Mesenteric fat pad (tissue), 1 donor: ENCODE measurements around the gene FAM174C. TPM values are rescaled to one million over a fixed set of nuclear protein-coding genes. Genes with fewer than 3 reads are reported as not detected.

Source experiments
- DNase-seq: peaks from one replicate; pipeline ENCODE4 v3.0.0-alpha.2; 2020; ENCODE audit warnings: low spot score
- total RNA-seq: library from RNA; stranded (reverse); fragmentation: NEBNext Ultra II Directional; extraction: Animal tissue kit (Norgen Biotek cat#: 25700); gene quantifications from one replicate; pipeline ENCODE4 v1.2.1, GENCODE V29; 2021
- donor health status: DM: yes; HTN: yes; CAD: no.

Gene FAM174C
- total RNA-seq, 1 donor from 2014 or later = 53.2 TPM

- DNase-seq = no peak
These were observed 3.6 kb upstream of the FAM174C start for GRCh38 chr19:1271528-1272422.

- DNase-seq = no peak
These were observed 2.7 kb upstream of the FAM174C start for GRCh38 chr19:1272423-1273262.

- no peak for DNase-seq
These were observed 1.9 kb upstream of the FAM174C start for GRCh38 chr19:1273263-1274041.

DNA sequence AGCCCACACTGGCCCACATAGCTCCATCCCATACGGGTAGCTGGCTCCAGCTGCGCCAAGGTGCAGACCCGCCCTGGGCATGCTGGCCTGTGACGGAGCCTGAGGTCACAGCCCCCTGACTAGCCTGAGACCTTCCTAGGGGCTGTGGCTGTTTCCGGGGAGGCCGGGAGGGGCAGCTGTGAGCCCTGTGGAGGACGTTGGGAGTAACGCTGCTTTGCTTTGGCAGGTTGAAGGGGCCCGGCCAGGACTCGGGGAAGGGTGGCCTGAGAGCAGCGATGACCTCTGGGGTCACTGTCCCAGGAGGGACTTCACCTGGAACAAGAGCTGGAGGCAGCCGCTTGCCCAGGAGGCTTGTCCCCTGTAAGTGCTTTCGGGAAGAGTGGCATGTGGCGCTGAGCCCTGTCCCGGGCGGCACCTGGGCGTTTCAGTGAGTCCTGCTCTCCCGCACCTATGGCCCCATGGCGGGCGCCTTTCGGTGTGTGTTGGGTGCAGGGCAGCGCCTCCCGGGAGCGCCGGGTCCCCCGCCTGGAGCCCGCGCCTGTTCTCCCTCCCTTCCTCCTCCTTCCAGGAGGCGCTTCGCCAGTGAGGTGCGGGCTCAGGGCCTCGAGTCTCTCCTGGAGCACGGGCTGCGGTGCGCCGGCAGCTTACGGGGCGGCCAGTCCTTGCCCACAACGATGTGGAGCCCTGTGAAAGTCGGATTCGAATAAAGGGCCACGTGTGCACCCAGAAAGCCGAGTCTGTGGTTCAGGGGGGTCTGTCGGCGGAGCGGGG is 1.1 kb upstream of the FAM174C start:
- DNase-seq = no peak

- no peak for DNase-seq
These were observed 474 bp upstream of the FAM174C start for GRCh38 chr19:1274852-1275259.

DNA sequence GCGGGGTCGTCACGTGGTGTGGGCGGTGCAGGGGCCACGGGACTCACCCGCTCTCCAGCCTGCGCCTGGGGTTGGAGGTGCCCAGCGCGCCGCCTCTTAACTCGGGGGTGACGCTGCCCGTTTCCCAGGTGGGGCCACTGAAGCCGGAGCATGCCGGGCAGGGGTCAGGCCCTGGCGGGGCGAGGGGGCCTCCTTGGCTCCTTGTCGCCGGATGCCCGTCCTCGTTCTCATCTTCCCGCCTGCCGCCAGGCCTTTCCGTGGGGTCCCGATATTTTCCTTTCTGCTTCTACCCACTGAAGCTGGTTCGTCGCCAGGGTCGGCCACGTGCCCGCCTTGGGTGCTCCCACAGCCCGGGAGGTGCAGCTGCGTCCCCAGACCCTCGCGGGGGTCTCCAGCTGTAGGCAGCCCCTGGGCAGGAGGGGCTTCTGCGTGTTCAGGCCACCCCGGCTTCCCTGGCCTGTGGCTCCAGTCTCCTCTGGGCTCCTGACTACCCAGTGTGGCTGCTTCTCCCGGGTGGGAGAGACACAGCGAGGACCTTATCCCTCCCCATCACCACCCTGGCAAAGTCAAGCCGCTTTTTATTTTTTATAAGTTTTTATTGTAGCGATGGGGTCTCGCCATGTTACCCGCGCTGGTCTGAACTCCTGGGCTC is 772 bp downstream of the FAM174C start:
- peak; percentile 98 for DNase-seq

DNA sequence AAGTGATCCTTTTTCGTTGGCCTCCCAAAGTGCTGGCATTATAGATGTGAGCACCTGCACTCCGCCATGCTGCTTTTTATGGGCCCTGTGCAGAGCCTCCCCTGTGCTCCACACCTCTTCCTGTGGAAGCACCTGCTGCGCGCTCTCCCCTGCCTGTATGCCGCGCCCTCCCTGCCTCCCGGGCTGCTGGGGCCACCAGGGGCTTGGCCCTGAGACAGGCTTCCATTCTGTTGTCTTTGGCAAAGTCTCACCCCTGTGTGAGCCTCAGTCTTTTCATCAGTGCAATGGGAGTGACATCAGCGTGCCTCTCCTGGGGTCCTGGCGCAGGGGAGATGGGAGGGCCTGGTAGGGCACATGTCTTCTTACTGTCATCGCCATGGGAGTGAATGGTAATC is 1.3 kb downstream of the FAM174C start:
- no peak for DNase-seq

GRCh38 chr19:1277061-1277460 is 1.7 kb downstream of the FAM174C start:
- no peak for DNase-seq

- DNase-seq = no peak
These were observed 2.7 kb downstream of the FAM174C start for GRCh38 chr19:1278074-1278473.

- no peak for DNase-seq
These were observed 3.7 kb downstream of the FAM174C start for GRCh38 chr19:1278713-1279660.

GRCh38 chr19:1279782-1280341 is 4.5 kb downstream of the FAM174C start:
- no peak for DNase-seq

DNA sequence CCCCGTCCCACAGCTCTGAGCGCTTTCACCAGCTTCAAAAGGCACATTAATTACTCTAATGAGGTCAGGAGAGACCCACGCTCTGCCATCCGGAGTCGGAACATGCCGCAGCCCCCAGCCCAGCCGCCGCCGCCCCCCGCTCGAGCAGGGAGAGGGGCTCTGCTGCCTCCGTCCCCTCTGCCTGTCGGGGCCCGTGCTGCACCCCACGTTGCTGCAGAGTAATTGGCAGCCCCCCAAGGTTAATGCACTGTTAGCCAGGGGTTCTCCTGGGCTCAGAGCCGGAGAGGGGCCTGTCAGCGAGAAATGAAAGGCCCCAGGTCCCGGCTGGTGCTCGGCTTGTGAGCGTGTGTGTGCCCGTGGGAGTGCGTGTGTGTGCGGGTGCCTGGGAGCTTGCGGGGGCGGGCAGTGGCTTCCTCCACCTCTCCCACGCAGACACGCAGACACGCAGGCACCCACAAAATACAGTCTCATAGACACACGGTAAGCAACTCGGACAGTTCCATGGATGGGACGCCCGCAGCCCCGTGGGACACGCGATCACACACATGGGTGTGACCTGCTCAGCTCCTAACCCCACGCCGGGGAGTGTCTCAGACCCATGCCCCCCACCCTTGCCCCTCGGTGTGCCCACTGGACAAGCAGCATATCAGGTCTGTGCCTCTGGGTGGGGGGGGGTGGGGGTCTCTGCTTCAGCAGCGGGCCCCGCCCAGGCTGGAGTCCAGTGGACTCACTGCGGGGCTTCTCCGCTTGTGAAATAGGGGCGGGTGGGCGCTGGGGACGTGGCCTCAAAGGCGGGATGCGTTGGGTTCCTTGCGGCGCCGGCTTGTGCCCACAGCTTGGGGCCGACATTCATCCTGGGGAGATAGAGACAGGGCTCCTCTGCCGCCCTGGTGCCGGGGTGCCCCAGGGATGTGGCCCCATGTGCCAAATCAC is 5.6 kb downstream of the FAM174C start:
- no peak for DNase-seq

DNA sequence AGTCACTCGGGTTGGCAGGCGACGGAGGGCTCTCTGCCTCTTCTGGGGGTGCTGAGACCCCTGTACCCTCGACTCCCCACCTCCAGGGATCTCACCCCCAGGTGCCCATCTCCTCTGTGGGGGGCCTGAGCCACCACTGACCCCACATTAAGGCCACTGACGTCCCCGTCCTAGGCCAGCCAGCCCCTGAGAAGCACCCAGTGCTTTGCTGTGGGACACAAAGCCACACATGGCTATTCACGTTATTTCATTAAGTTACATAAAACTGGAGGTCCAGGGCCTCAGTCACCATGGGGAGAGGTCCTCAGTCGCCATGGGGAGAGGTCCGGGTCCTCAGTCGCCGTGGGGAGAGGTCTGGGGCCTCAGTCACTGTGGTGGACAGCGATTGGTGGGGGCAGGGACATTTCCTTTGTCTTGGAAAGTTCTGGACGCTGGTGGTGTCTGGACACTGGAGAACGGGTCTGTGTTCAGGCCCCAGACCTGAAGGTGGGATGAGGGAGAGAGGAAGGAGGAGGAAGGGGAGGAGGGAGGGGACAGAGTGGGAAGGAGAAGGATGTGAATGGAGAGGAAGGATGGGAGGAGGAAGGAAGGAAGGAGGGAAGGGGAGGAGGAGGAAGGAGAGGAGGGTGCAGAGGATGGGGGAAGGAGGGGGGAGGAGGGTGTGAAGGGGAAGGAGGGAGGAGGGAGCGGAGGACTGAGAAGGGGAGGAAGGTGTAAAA is 6.4 kb downstream of the FAM174C start:
- no peak for DNase-seq

DNA sequence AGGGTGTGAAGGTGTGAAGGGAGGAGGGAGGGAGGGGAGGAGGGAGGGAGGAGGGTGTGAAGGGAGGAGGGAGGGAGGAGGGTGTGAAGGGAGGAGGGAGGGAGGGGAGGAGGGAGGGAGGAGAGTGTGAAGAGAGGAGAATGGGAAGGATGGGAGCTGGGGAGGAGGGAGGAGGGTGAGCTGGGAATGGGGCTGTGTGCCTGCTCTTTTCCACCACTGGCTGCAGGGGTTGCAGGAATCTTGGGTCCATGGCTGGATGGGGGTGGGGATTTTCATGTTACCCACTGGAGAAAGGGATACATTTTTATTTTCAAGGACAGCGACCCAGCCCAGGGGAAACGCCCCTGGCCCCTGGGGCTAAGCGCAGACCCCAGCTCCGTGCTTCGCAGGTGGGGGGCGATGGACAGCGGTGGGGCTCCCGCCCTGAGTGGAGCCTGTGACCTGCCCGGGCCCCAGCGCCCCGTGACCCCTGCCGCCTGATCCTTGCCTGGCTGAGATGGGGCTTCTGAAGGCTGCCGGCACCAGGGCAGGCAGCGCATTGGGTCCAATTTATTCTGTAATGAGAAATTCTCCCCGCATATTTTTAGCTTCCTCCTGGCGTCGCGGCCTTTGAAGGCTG is 7.4 kb downstream of the FAM174C start:
- DNase-seq = no peak

DNA sequence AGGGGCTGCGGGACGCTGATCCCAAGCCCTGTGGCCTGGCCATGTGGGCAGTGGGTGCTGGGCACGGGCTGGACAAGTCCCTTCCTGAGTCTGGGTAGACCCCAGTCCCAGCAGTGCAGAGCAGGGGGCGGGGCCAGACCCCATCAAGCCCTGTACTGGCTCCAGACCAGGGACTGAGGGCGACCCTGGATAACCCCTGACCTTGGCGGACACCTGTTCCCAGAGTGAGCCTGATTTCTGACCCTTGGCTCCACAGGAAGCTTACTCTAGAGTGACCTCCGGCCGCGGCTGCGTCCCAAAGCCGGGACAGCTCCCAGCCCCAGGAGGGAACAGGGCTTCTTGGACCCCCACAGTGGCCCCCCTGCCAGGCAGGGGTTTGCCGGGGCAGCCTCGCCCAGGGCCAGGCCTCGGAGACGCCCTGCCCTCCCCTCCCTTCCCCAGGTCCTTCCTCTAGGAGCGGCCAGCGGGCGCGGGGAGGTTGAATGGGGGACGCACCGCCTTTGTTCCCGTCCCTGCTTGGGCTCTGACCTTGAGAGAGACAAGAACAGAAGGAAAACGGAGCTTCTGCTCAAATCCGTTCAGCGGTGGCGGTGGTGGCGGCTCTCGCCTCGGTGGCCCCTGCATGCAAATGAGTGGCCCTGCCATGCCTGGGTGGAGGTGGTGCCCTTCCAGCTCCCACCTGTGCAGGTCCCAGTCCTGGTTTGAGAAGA is 8.0 kb downstream of the FAM174C start:
- no peak for DNase-seq

DNA sequence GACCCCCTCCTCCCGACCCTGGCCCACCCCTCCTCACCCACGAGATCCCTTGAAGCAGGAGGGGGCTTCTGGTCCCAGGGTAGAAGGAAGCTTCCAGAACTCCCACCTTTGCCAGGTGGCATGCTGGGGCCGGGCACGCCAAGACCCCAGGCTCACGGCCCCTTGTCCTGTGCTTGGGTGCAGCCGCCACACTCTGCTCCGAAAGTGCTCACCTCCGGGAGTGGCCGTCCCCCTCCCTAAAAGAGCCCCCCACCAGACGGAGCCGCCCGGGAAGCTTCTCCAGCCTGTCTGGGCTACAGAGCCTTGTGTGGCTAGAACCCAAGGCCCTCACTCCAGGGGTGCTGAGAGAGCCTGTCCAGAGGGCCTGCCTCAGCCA is 8.6 kb downstream of the FAM174C start:
- no peak for DNase-seq
